Endothelial cell of umbilical vein (primary cell): ENCODE data around the gene HOXD8. TPM values are rescaled to one million over a fixed set of nuclear protein-coding genes. Genes with fewer than 3 reads are reported as not detected.

Source experiments
- BruUV-seq: library from RNA; stranded (reverse); fragments of 400-500 nt; replicated peaks from 2 replicates; lab custom pipeline; 2021; lab: Mats Ljungman, UMichigan
- CTCF ChIA-PET: fragments of 300-600, 350-600 bp; sonication (Branson Sonifier 250); formaldehyde crosslinking; loops from one replicate; lab custom pipeline; 2021; ENCODE audit warnings: antibody characterized with exemption, inconsistent platforms; lab: Charles Lee
- POLR2A ChIA-PET: fragments of 300-600, 350-600 bp; sonication (Branson Sonifier 250); formaldehyde crosslinking; loops from one replicate; lab custom pipeline; 2021; ENCODE audit warnings: antibody characterized with exemption, inconsistent platforms; lab: Charles Lee
- DNase-seq: peaks from one replicate; pipeline ENCODE4 v3.0.0-alpha.2; 2011; ENCODE audit warnings: low read depth, low spot score
- FAIRE-seq: peaks from 2 replicates; lab custom pipeline; 2011; peaks lifted over from hg19 to GRCh38; lab: Jason Lieb, UNC
- H2AFZ ChIP-seq: 2 replicates; pipeline ENCODE4 v1.6.0; 2012; ENCODE audit warnings: low read depth, low read length, control low read depth, inconsistent platforms
- H3K27ac ChIP-seq: 2 replicates; pipeline ENCODE4 v1.5.1; 2011; ENCODE audit warnings: low read depth, mild to moderate bottlenecking, control low read depth, low read length, moderate library complexity; ENCODE audit not compliant: insufficient read depth
- H3K27me3 ChIP-seq, 2 experiments: 2 replicates each; pipeline versions ENCODE4 v1.6.0 to v1.6.1; 2011; ENCODE audit warnings: low read length in 2 of 2, mixed read lengths in 1 of 2; ENCODE audit not compliant: control insufficient read depth in 2 of 2, insufficient read depth in 2 of 2
- H3K36me3 ChIP-seq, 2 experiments: 2 replicates in 1 of 2; 3 replicates in 1 of 2; pipeline ENCODE4 v1.5.1; 2011; ENCODE audit warnings: low read length in 2 of 2, mild to moderate bottlenecking in 1 of 2, moderate library complexity in 1 of 2; ENCODE audit not compliant: control insufficient read depth in 2 of 2, insufficient read depth in 2 of 2; ENCODE audit errors: extremely low read depth in 1 of 2
- H3K4me1 ChIP-seq: 3 replicates; pipeline ENCODE4 v1.5.1; 2011; ENCODE audit warnings: mild to moderate bottlenecking, low read length; ENCODE audit not compliant: control insufficient read depth, insufficient read depth; ENCODE audit errors: extremely low read depth
- H3K4me2 ChIP-seq: 2 replicates; pipeline ENCODE4 v1.6.1; 2011; ENCODE audit warnings: low read length, control low read depth, mixed read lengths; ENCODE audit not compliant: insufficient read depth
- H3K4me3 ChIP-seq, 3 experiments: fragments of 200-600 bp in 1 of 3; sonication (generic), shearing (Covaris generic) in 1 of 3; replicated peaks in 1 of 3; 2 replicates each; pipeline ENCODE4 v1.5.1; 2011 to 2016; ENCODE audit warnings: control low read depth in 3 of 3, low read length in 3 of 3, mild to moderate bottlenecking in 2 of 3, inconsistent platforms in 1 of 3, low read depth in 1 of 3, moderate library complexity in 1 of 3; ENCODE audit not compliant: insufficient read depth in 1 of 3
- H3K79me2 ChIP-seq: 2 replicates; pipeline ENCODE4 v1.6.0; 2012; ENCODE audit warnings: low read length, inconsistent platforms; ENCODE audit not compliant: control insufficient read depth, insufficient read depth
- H3K9ac ChIP-seq: replicated peaks from 2 replicates; pipeline ENCODE3; 2011; ENCODE audit warnings: low read length, control low read depth; ENCODE audit not compliant: insufficient read depth; ENCODE audit errors: extremely low read depth
- H3K9me1 ChIP-seq: replicated peaks from 3 replicates; pipeline ENCODE4 v1.6.0; 2011; ENCODE audit warnings: mild to moderate bottlenecking, low read length; ENCODE audit not compliant: control insufficient read depth, insufficient read depth; ENCODE audit errors: extremely low read depth
- H3K9me3 ChIP-seq: replicated peaks from 2 replicates; pipeline ENCODE4 v1.5.1; 2012; ENCODE audit warnings: low read length, inconsistent platforms; ENCODE audit not compliant: control insufficient read depth, insufficient read depth
- H4K20me1 ChIP-seq: replicated peaks from 2 replicates; pipeline ENCODE3; 2011; ENCODE audit warnings: mild to moderate bottlenecking, low read length; ENCODE audit not compliant: control insufficient read depth, insufficient read depth; ENCODE audit errors: extremely low read depth
- CTCF ChIP-seq, 2 donors: IDR thresholded peaks; 1 replicate in 1 of 2; 2 replicates in 1 of 2; pipeline ENCODE4 v1.5.1; 2011; ENCODE audit warnings: low read length in 2 of 2, mild to moderate bottlenecking in 2 of 2, moderate library complexity in 2 of 2, control low read depth in 1 of 2, inconsistent platforms in 1 of 2, low read depth in 1 of 2; ENCODE audit not compliant: insufficient read depth in 1 of 2; ENCODE audit errors: extremely low read depth in 1 of 2
- EZH2 ChIP-seq: IDR thresholded peaks from 2 replicates; pipeline ENCODE4 v1.6.1; 2012; ENCODE audit warnings: borderline replicate concordance, low read depth, mild to moderate bottlenecking, moderate library complexity, low read length, inconsistent platforms; ENCODE audit not compliant: severe bottlenecking
- FOS ChIP-seq: IDR thresholded peaks from 2 replicates; pipeline ENCODE4 v1.6.1; 2011; ENCODE audit warnings: mild to moderate bottlenecking, low read length, moderate library complexity, borderline replicate concordance; ENCODE audit not compliant: insufficient read depth
- GATA2 ChIP-seq: IDR thresholded peaks from 2 replicates; pipeline ENCODE4 v1.7.0; 2011; ENCODE audit warnings: low read depth, mild to moderate bottlenecking, moderate library complexity, mixed read lengths, low read length; ENCODE audit not compliant: insufficient read length, insufficient read depth
- JUN ChIP-seq: IDR thresholded peaks from 2 replicates; pipeline ENCODE4 v1.6.1; 2011; ENCODE audit warnings: borderline replicate concordance, low read depth; ENCODE audit not compliant: insufficient read length, insufficient read depth
- MAX ChIP-seq: IDR thresholded peaks from 2 replicates; pipeline ENCODE4 v1.6.1; 2011; ENCODE audit not compliant: insufficient read depth, insufficient read length
- MYC ChIP-seq: IDR thresholded peaks from one replicate; pipeline ENCODE4 v1.6.1; 2011; ENCODE audit warnings: mild to moderate bottlenecking, low read depth, low read length
- POLR2A ChIP-seq: IDR thresholded peaks from 2 replicates; pipeline ENCODE4 v1.6.1; 2012; ENCODE audit warnings: low read depth, mild to moderate bottlenecking, control low read depth, low read length
- POLR2AphosphoS5 ChIP-seq: IDR thresholded peaks from 2 replicates; pipeline ENCODE4 v1.6.1; 2012; ENCODE audit warnings: low read depth, mild to moderate bottlenecking, control low read depth, low read length, moderate library complexity; ENCODE audit not compliant: insufficient read depth
- dilution Hi-C: fragments of 300-500 bp; cut with MboI; formaldehyde crosslinking; loops from one replicate; pipeline ENCODE4 v1.15.0; 2019; ENCODE audit warnings: low sequenced_read_pairs; ENCODE audit not compliant: extremely low pct_ligation_motif_present
- intact Hi-C: fragments of 100-400 bp; cut with micrococcal nuclease; formaldehyde crosslinking; loops from one replicate; pipeline ENCODE4 v1.10.0; 2022
- polyA plus RNA-seq, 4 experiments: library from polyadenylated mRNA; depleted of rRNA in 3 of 4; stranded (reverse) in 3 of 4; unstranded in 1 of 4; fragments of >200 nt; gene quantifications; 2 replicates each; pipeline versions ENCODE4 v1.2.1 to v1.2.3, GENCODE V29; 2011 to 2012; ENCODE audit warnings: missing spikeins in 1 of 4
- total RNA-seq: library from RNA; stranded (reverse); gene quantifications from 2 replicates; pipeline ENCODE4 v1.2.3, GENCODE V29; 2021

Gene HOXD8
- total and polyA plus RNA-seq, 2 donors (not counting 3 experiments of a cell fraction or from before 2014, with no cell fraction given): 6.4 to 15.6 TPM

GRCh38 chr2:176089843-176090395 is 39.6 kb upstream of the HOXD8 start:
- POLR2A ChIA-PET: no interaction called here
- intact Hi-C loops: no loop called here
- Histone ChIP-seq H3K27ac (no peak overlapping the region), H2AFZ (no peak overlapping the region), H3K9ac (no peak overlapping the region), H3K27me3 (peaks cover 87 to 98% of the 10 kb centered on the region in 2 experiments), H3K9me1 (no peaks in the 10 kb centered on the region), H3K79me2 (no peaks in the 10 kb centered on the region), H3K4me2 (no peak overlapping the region), H3K4me1 (no peaks in the 10 kb centered on the region), H3K9me3 (no peaks in the 10 kb centered on the region), H3K36me3 (no peaks in the 10 kb centered on the region), H4K20me1 (peaks cover 3% of the 10 kb centered on the region), H3K4me3 (no peak overlapping the region)
- TF ChIP-seq POLR2A: no peak
- no peak for TF ChIP-seq FOS
- no peak for TF ChIP-seq GATA2
- TF ChIP-seq EZH2: no peak
- TF ChIP-seq JUN: no peak
- TF ChIP-seq MYC: no peak
- TF ChIP-seq POLR2AphosphoS5: no peak
- TF ChIP-seq MAX: no peak
- TF ChIP-seq CTCF (IDR thresholded peaks at IDR 0.05; ENCODE audit: extremely low read depth in 1 of 2, insufficient read depth in 1 of 2, low read depth in 1 of 2, low read length in 2 of 2): no peak
- dilution Hi-C loops: no loop called here
- CTCF ChIA-PET: interaction anchor here (6.1 kb wide), 1 partner anchor 401 kb away, joined by 102 read pairs; no protein-coding TSS in a partner anchor
- DNase-seq: no peak
- no TSS peak for BruUV-seq
- no peak for FAIRE-seq
